Liver (tissue), 9 donors: ENCODE data around the gene SLC25A46. TPM values are rescaled to one million over a fixed set of nuclear protein-coding genes. Genes with fewer than 3 reads are reported as not detected.
"Not testable (repeated sequence)": the region's sequence is repeated elsewhere in the genome, so short reads cannot be mapped to it uniquely, and the experiment has no call there.

Experiments used
- DNase-seq: peaks from one replicate; pipeline ENCODE4 v3.0.0-alpha.2; 2017; ENCODE audit warnings: low spot score
- H3K27ac ChIP-seq, 2 donors: one replicate each; pipeline ENCODE4 v1.7.0; 2013; ENCODE audit warnings: inconsistent platforms in 2 of 2, low read length in 2 of 2, control low read depth in 1 of 2, low read depth in 1 of 2, mild to moderate bottlenecking in 1 of 2
- H3K27me3 ChIP-seq, 4 donors: one replicate each; pipeline versions ENCODE4 v1.6.1 to v1.7.0; 2013; ENCODE audit warnings: low read length in 3 of 4, inconsistent platforms in 1 of 4, mild to moderate bottlenecking in 1 of 4, moderate library complexity in 1 of 4; ENCODE audit not compliant: control insufficient read depth in 4 of 4, insufficient read depth in 4 of 4
- H3K36me3 ChIP-seq, 4 donors: one replicate each; pipeline versions ENCODE4 v1.6.1 to v1.7.0; 2013; ENCODE audit warnings: low read length in 3 of 4, mild to moderate bottlenecking in 3 of 4, low read depth in 1 of 4, moderate library complexity in 1 of 4; ENCODE audit not compliant: control insufficient read depth in 4 of 4, insufficient read depth in 3 of 4
- H3K4me1 ChIP-seq, 4 donors: one replicate each; pipeline versions ENCODE4 v1.6.1 to v1.7.0; 2013; ENCODE audit warnings: low read length in 3 of 4, mild to moderate bottlenecking in 3 of 4, moderate library complexity in 1 of 4; ENCODE audit not compliant: control insufficient read depth in 4 of 4, insufficient read depth in 4 of 4
- H3K4me3 ChIP-seq, 3 donors: one replicate each; pipeline versions ENCODE4 v1.6.1 to v1.7.0; 2013; ENCODE audit warnings: low read length in 3 of 3, control low read depth in 1 of 3, low read depth in 1 of 3, mild to moderate bottlenecking in 1 of 3
- H3K9ac ChIP-seq, 2 donors: one replicate each; pipeline ENCODE4 v1.7.0; 2013; ENCODE audit warnings: low read length in 2 of 2, mild to moderate bottlenecking in 2 of 2, moderate library complexity in 2 of 2, control low read depth in 1 of 2, low read depth in 1 of 2
- H3K9me3 ChIP-seq, 4 donors: one replicate each; pipeline versions ENCODE4 v1.6.1 to v1.7.0; 2013; ENCODE audit warnings: low read length in 3 of 4; ENCODE audit not compliant: control insufficient read depth in 4 of 4
- CTCF ChIP-seq: fragments of 150-350 bp; IDR thresholded peaks from 2 replicates; pipeline ENCODE4 v1.5.1; 2017; ENCODE audit warnings: improper control_type of control experiment, low read depth, low read length; ENCODE audit not compliant: missing input control
- EGR1 ChIP-seq, 2 donors: IDR thresholded peaks; 2 replicates each; pipeline ENCODE4 v1.6.1; 2016 to 2018; ENCODE audit warnings: antibody characterized with exemption in 2 of 2, low read depth in 2 of 2
- FOXA1 ChIP-seq: IDR thresholded peaks from 2 replicates; pipeline ENCODE4 v1.6.1; 2016; ENCODE audit warnings: antibody characterized with exemption
- FOXA2 ChIP-seq: IDR thresholded peaks from 2 replicates; pipeline ENCODE4 v1.6.1; 2016; ENCODE audit warnings: antibody characterized with exemption
- GABPA ChIP-seq, 2 donors: IDR thresholded peaks in 1 of 2; conservative IDR thresholded peaks in 1 of 2; 2 replicates each; pipeline ENCODE4 v1.6.1; 2016; ENCODE audit warnings: antibody characterized with exemption in 2 of 2, mild to moderate bottlenecking in 1 of 2, moderate library complexity in 1 of 2
- HNF4G ChIP-seq: IDR thresholded peaks from 2 replicates; pipeline ENCODE4 v1.6.1; 2016; ENCODE audit warnings: antibody characterized with exemption
- JUND ChIP-seq, 2 donors: IDR thresholded peaks; 2 replicates each; pipeline ENCODE4 v1.6.1; 2016; ENCODE audit warnings: antibody characterized with exemption in 2 of 2
- NR2F2 ChIP-seq: IDR thresholded peaks from 2 replicates; pipeline ENCODE4 v1.6.1; 2016; ENCODE audit warnings: antibody characterized with exemption
- RAD21 ChIP-seq, 2 donors: IDR thresholded peaks; 2 replicates each; pipeline ENCODE4 v1.6.1; 2016; ENCODE audit warnings: antibody characterized with exemption in 2 of 2, mild to moderate bottlenecking in 2 of 2
- RXRA ChIP-seq, 2 donors: IDR thresholded peaks; 2 replicates each; pipeline ENCODE4 v1.6.1; 2017 to 2018; ENCODE audit warnings: antibody characterized with exemption in 2 of 2, mild to moderate bottlenecking in 1 of 2
- SP1 ChIP-seq: IDR thresholded peaks from 2 replicates; pipeline ENCODE4 v1.6.1; 2018; ENCODE audit warnings: antibody characterized with exemption, mild to moderate bottlenecking
- YY1 ChIP-seq: IDR thresholded peaks from 2 replicates; pipeline ENCODE4 v1.6.1; 2016; ENCODE audit warnings: antibody characterized with exemption, mild to moderate bottlenecking
- WGBS: extraction: QIAGEN DNeasy Blood & Tissue Kit; methylation state at CpG from one replicate; pipeline ENCODE4 v1.1.7; 2013; 5-methylcytosine and 5-hydroxymethylcytosine counted together
- polyA plus RNA-seq, 2 donors: library from polyadenylated mRNA; stranded (reverse) in 1 of 2; unstranded in 1 of 2; fragments of 200-250 nt in 1 of 2; fragments of >200 nt in 1 of 2; fragmentation: Nextera tagmentation in 1 of 2; extraction: Ambion mirVana in 1 of 2; gene quantifications; one replicate each; pipeline versions ENCODE4 v1.2.1 to v1.2.3, GENCODE V29; 2013 to 2015
- total RNA-seq, 2 donors: library from RNA; depleted of rRNA; stranded (reverse); fragments of >200 nt; gene quantifications; one replicate each; pipeline ENCODE4 v1.2.3, GENCODE V29; 2014
- TF ChIP-seq, protein P1 (sequence below): IDR thresholded peaks from 2 replicates; pipeline ENCODE4 v1.6.1; 2016; ENCODE audit warnings: antibody characterized with exemption
- donor health status: healthy.
- donor health status: healthy.
- donor health status: healthy.
- donor health status: healthy.
- donor health status: healthy.

Gene SLC25A46
- total and polyA plus RNA-seq, 4 donors = 18.6 to 54.5 (median 30.7) TPM

DNA sequence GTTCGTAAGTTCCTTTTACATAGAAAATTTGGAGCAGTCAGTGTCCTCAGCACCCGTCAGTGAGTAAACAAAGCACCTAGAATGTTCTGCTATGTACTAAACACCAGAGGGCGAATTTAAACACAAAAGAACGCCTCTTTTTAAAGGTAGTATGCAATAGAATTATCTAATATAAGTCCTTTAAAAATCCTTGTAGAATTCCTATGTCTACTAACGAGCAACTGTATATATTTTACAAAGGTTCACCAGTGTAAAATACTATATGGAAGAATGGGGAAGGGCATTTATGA lies 11.8 kb upstream of the SLC25A46 start:
- Histone ChIP-seq H3K27ac (no peak overlapping the region), H3K9me3 (no peaks in the 10 kb centered on the region), H3K27me3 (no peaks in the 10 kb centered on the region), H3K36me3 (no peaks in the 10 kb centered on the region), H3K9ac (peak overlapping the region in 1 of 2 donors; percentile 79), H3K4me3 (peak overlapping the region; percentile 51 to 76 (median 68)), H3K4me1 (peaks cover 0 to 9% (median 3%) of the 10 kb centered on the region in 4 donors)
- no peak for DNase-seq
- peak in 1 of 2 donors; percentile 2 for TF ChIP-seq GABPA (IDR thresholded peaks at IDR 0.05 in 1 of 2, conservative IDR thresholded peaks at IDR 0.05 in 1 of 2)
- peak; percentile 23 for TF ChIP-seq CTCF
- TF ChIP-seq RAD21 (IDR thresholded peaks at IDR 0.05) = peak; percentile 17 to 29
- no peak for TF ChIP-seq JUND (IDR thresholded peaks at IDR 0.05)
- peak; percentile 51 for TF ChIP-seq FOXA2
- TF ChIP-seq SP1 = no peak
- WGBS = 20% methylated on average over 5 of the region's 5 CpGs

DNA sequence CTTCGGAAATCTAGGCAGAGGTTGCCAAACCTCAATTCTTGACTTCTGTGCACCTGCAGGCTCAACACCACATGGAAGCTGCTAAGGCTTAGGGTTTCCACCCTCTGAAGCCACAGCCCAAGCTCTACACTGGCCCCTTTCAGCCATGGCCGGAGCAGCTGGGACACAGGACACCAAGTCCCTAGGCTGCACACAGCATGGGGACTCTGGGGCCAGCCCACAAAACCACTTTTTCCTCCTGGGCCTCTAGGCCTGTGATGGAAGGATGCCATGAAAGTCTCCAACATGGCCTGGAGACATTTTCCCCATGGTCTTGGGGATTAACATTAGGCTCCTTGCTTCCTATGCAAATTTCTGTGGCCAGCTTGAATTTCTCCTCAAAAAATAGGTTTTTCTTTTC lies 7.3 kb upstream of the SLC25A46 start:
- not testable (repeated sequence) for H3K4me3 ChIP-seq, H3K9ac ChIP-seq, H3K9me3 ChIP-seq, DNase-seq, H3K4me1 ChIP-seq, H3K27ac ChIP-seq, H3K27me3 ChIP-seq, H3K36me3 ChIP-seq
- 97% methylated on average over 2 of the region's 2 CpGs for WGBS

GRCh38 chr5:110734101-110734500 lies 4.7 kb upstream of the SLC25A46 start:
- WGBS = 92% methylated on average over 2 of the region's 2 CpGs
- no peaks in the 10 kb centered on the region for H3K36me3 ChIP-seq
- H3K27me3 ChIP-seq = no peaks in the 10 kb centered on the region
- H3K9ac ChIP-seq = no peak overlapping the region
- no peak overlapping the region for H3K4me3 ChIP-seq
- no peak for TF ChIP-seq YY1
- TF ChIP-seq, protein P1, sequence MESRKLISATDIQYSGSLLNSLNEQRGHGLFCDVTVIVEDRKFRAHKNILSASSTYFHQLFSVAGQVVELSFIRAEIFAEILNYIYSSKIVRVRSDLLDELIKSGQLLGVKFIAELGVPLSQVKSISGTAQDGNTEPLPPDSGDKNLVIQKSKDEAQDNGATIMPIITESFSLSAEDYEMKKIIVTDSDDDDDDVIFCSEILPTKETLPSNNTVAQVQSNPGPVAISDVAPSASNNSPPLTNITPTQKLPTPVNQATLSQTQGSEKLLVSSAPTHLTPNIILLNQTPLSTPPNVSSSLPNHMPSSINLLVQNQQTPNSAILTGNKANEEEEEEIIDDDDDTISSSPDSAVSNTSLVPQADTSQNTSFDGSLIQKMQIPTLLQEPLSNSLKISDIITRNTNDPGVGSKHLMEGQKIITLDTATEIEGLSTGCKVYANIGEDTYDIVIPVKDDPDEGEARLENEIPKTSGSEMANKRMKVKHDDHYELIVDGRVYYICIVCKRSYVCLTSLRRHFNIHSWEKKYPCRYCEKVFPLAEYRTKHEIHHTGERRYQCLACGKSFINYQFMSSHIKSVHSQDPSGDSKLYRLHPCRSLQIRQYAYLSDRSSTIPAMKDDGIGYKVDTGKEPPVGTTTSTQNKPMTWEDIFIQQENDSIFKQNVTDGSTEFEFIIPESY = no peak
- TF ChIP-seq NR2F2 = no peak
- H3K4me1 ChIP-seq = peaks cover 0 to 5% (median 2%) of the 10 kb centered on the region in 4 donors
- no peak overlapping the region for H3K27ac ChIP-seq
- no peak for DNase-seq
- no peaks in the 10 kb centered on the region for H3K9me3 ChIP-seq

- WGBS = 46% methylated on average over 1 of the region's 1 CpG
- H3K27me3 ChIP-seq = no peaks in the 10 kb centered on the region
These were observed 3.3 kb upstream of the SLC25A46 start for GRCh38 chr5:110735556-110735955.

More at GRCh38 chr5:110735556-110735955, 3.3 kb upstream of the SLC25A46 start:
- no peak overlapping the region for H3K4me3 ChIP-seq
- DNase-seq = no peak
- H3K36me3 ChIP-seq = no peaks in the 10 kb centered on the region
- H3K9me3 ChIP-seq = no peaks in the 10 kb centered on the region
- no peak overlapping the region for H3K9ac ChIP-seq
- no peak overlapping the region for H3K27ac ChIP-seq
- TF ChIP-seq YY1 (no peak), SP1 (no peak), HNF4G (no peak), GABPA (IDR thresholded peaks at IDR 0.05 in 1 of 2, conservative IDR thresholded peaks at IDR 0.05 in 1 of 2) (no peak), FOXA1 (no peak), EGR1 (IDR thresholded peaks at IDR 0.05; ENCODE audit: low read depth in 2 of 2) (no peak), CTCF (no peak), RXRA (IDR thresholded peaks at IDR 0.05) (no peak)
- peaks cover 0 to 14% (median 7%) of the 10 kb centered on the region in 4 donors for H3K4me1 ChIP-seq
